ENCODE measurements around the gene NCOA3.

NCOA3 gene

GRCh38 chr20:47566269-47566668 lies 64.6 kb downstream of the NCOA3 start:
- Histone ChIP-seq H3K18ac (ENCODE audit: low read depth in 1 of 2, low read length in 2 of 2) (peak overlapping the region in 1 of 2 experiments; percentile 70), H2AFZ (ENCODE audit: low read depth, low read length) (no peak overlapping the region), H3K14ac (ENCODE audit: low read length in 2 of 2) (no peak overlapping the region), H3K4me1 (ENCODE audit: control insufficient read depth, insufficient read depth, low read depth, low read length) (peaks cover 12% of the 10 kb centered on the region), H3K9ac (ENCODE audit: low read length) (no peak overlapping the region), H2BK5ac (ENCODE audit: low read depth, low read length, poor library complexity, severe bottlenecking) (no peak overlapping the region), H4K8ac (ENCODE audit: low read length) (no peak overlapping the region), H3K27me3 (ENCODE audit: control insufficient read depth in 1 of 2, insufficient read depth in 1 of 2, low read length in 2 of 2) (no peaks in the 10 kb centered on the region), H3K4me2 (ENCODE audit: low read length, poor library complexity, severe bottlenecking) (no peak overlapping the region), H2BK12ac (ENCODE audit: low read length in 2 of 2) (peak overlapping the region in 1 of 2 experiments; percentile 84), H3K27ac (ENCODE audit: low read length, poor library complexity, severe bottlenecking) (no peak overlapping the region), H3K79me1 (replicated peaks; ENCODE audit: low read length, poor library complexity, severe bottlenecking) (peaks cover 21% of the 10 kb centered on the region), H3K4ac (ENCODE audit: low read depth in 1 of 2, low read length in 2 of 2) (no peak overlapping the region), H2AK5ac (ENCODE audit: low read length, severe bottlenecking) (no peak overlapping the region), H2BK15ac (ENCODE audit: low read depth, poor library complexity, severe bottlenecking) (no peak overlapping the region), H3K9me3 (ENCODE audit: control insufficient read depth, low read length) (peaks cover under 1% of the 10 kb centered on the region), H4K91ac (ENCODE audit: low read length) (no peak overlapping the region), H3K4me3 (ENCODE audit: insufficient read depth in 1 of 2, low read depth in 1 of 2, low read length in 2 of 2) (no peak overlapping the region), H3K36me3 (ENCODE audit: control insufficient read depth in 1 of 2, insufficient read depth in 2 of 2, low read depth in 1 of 2, low read length in 2 of 2) (peaks cover 3% of the 10 kb centered on the region in 2 experiments), H3K23ac (ENCODE audit: low read length in 2 of 2) (no peak overlapping the region), H2BK120ac (ENCODE audit: low read depth, low read length) (no peak overlapping the region)
- no peak for DNase-seq
- WGBS, result 98% methylated on average over 3 of the region's 5 CpGs

- Histone ChIP-seq H3K23ac (ENCODE audit: low read length in 2 of 2) (no peak overlapping the region), H2BK120ac (ENCODE audit: low read depth, low read length) (no peak overlapping the region), H3K18ac (ENCODE audit: low read depth in 1 of 2, low read length in 2 of 2) (no peak overlapping the region), H3K36me3 (ENCODE audit: control insufficient read depth in 1 of 2, insufficient read depth in 2 of 2, low read depth in 1 of 2, low read length in 2 of 2) (peaks cover 6 to 11% of the 10 kb centered on the region in 2 experiments), H2AK5ac (ENCODE audit: low read length, severe bottlenecking) (no peak overlapping the region), H2BK5ac (ENCODE audit: low read depth, low read length, poor library complexity, severe bottlenecking) (no peak overlapping the region), H3K4me3 (ENCODE audit: insufficient read depth in 1 of 2, low read depth in 1 of 2, low read length in 2 of 2) (no peak overlapping the region), H3K79me1 (replicated peaks; ENCODE audit: low read length, poor library complexity, severe bottlenecking) (peaks cover 29% of the 10 kb centered on the region), H3K9ac (ENCODE audit: low read length) (no peak overlapping the region), H3K9me3 (ENCODE audit: control insufficient read depth, low read length) (peaks cover 5% of the 10 kb centered on the region), H3K27ac (ENCODE audit: low read length, poor library complexity, severe bottlenecking) (peak overlapping the region; percentile 27), H3K4me1 (ENCODE audit: control insufficient read depth, insufficient read depth, low read depth, low read length) (peaks cover 12% of the 10 kb centered on the region), H2BK15ac (ENCODE audit: low read depth, poor library complexity, severe bottlenecking) (no peak overlapping the region), H4K8ac (ENCODE audit: low read length) (no peak overlapping the region), H3K4me2 (ENCODE audit: low read length, poor library complexity, severe bottlenecking) (no peak overlapping the region), H2BK12ac (ENCODE audit: low read length in 2 of 2) (no peak overlapping the region), H3K4ac (ENCODE audit: low read depth in 1 of 2, low read length in 2 of 2) (no peak overlapping the region), H2AFZ (ENCODE audit: low read depth, low read length) (no peak overlapping the region), H3K14ac (ENCODE audit: low read length in 2 of 2) (no peak overlapping the region), H3K27me3 (ENCODE audit: control insufficient read depth in 1 of 2, insufficient read depth in 1 of 2, low read length in 2 of 2) (no peaks in the 10 kb centered on the region), H4K91ac (ENCODE audit: low read length) (no peak overlapping the region)
- DNase-seq, result peak; percentile 94
- WGBS, result 16% methylated on average over 2 of the region's 2 CpGs
These were observed 66.3 kb downstream of the NCOA3 start for GRCh38 chr20:47568019-47568418.

GRCh38 chr20:47568837-47569410 lies 67.2 kb downstream of the NCOA3 start:
- peak overlapping the region in 1 of 2 experiments; percentile 5 for H3K18ac ChIP-seq (ENCODE audit: low read depth in 1 of 2, low read length in 2 of 2)
- H2AFZ ChIP-seq (ENCODE audit: low read depth, low read length), result no peak overlapping the region
- DNase-seq, result no peak
- H3K9me3 ChIP-seq (ENCODE audit: control insufficient read depth, low read length), result peaks cover 5% of the 10 kb centered on the region
- no peak overlapping the region for H2AK5ac ChIP-seq (ENCODE audit: low read length, severe bottlenecking)
- H3K4ac ChIP-seq (ENCODE audit: low read depth in 1 of 2, low read length in 2 of 2), result peak overlapping the region in 1 of 2 experiments; percentile 32
- no peak overlapping the region for H3K4me2 ChIP-seq (ENCODE audit: low read length, poor library complexity, severe bottlenecking)
- H3K4me3 ChIP-seq (ENCODE audit: insufficient read depth in 1 of 2, low read depth in 1 of 2, low read length in 2 of 2), result no peak overlapping the region
- H3K23ac ChIP-seq (ENCODE audit: low read length in 2 of 2), result no peak overlapping the region
- H3K79me1 ChIP-seq (replicated peaks; ENCODE audit: low read length, poor library complexity, severe bottlenecking), result peaks cover 36% of the 10 kb centered on the region
- peaks cover 6 to 11% of the 10 kb centered on the region in 2 experiments for H3K36me3 ChIP-seq (ENCODE audit: control insufficient read depth in 1 of 2, insufficient read depth in 2 of 2, low read depth in 1 of 2, low read length in 2 of 2)
- no peak overlapping the region for H4K8ac ChIP-seq (ENCODE audit: low read length)
- H3K27ac ChIP-seq (ENCODE audit: low read length, poor library complexity, severe bottlenecking), result no peak overlapping the region
- no peak overlapping the region for H4K91ac ChIP-seq (ENCODE audit: low read length)
- no peak overlapping the region for H2BK120ac ChIP-seq (ENCODE audit: low read depth, low read length)
- H3K9ac ChIP-seq (ENCODE audit: low read length), result no peak overlapping the region
- no peak overlapping the region for H2BK15ac ChIP-seq (ENCODE audit: low read depth, poor library complexity, severe bottlenecking)
- H2BK5ac ChIP-seq (ENCODE audit: low read depth, low read length, poor library complexity, severe bottlenecking), result no peak overlapping the region
- H2BK12ac ChIP-seq (ENCODE audit: low read length in 2 of 2), result no peak overlapping the region
- H3K14ac ChIP-seq (ENCODE audit: low read length in 2 of 2), result no peak overlapping the region
- no peaks in the 10 kb centered on the region for H3K27me3 ChIP-seq (ENCODE audit: control insufficient read depth in 1 of 2, insufficient read depth in 1 of 2, low read length in 2 of 2)
- H3K4me1 ChIP-seq (ENCODE audit: control insufficient read depth, insufficient read depth, low read depth, low read length), result peaks cover 12% of the 10 kb centered on the region
- 97% methylated on average over 5 of the region's 6 CpGs for WGBS

DNA sequence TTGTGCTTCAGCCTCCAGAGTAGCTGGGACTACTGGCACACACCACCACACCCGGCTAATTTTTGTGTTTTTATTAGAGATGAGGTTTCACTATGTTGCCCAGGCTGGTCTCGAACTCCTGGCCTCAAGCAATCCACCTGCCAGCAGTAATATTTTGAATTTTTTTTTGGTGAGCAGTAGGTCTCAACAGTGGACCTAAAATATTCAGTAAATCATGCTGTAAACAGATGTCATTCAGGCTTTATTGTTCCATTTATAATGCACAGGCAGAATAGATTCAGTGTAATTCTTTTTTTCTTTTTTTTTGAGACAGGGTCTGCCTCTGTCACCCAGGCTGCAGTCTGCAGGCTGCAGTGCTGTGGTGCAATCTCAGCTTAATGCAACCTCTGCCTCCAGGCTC lies 69.7 kb downstream of the NCOA3 start:
- H4K8ac ChIP-seq (ENCODE audit: low read length), result no peak overlapping the region
- no peak overlapping the region for H3K9ac ChIP-seq (ENCODE audit: low read length)
- no peak overlapping the region for H3K4ac ChIP-seq (ENCODE audit: low read depth in 1 of 2, low read length in 2 of 2)
- no peak overlapping the region for H3K14ac ChIP-seq (ENCODE audit: low read length in 2 of 2)
- H2AFZ ChIP-seq (ENCODE audit: low read depth, low read length), result no peak overlapping the region
- no peak overlapping the region for H2BK5ac ChIP-seq (ENCODE audit: low read depth, low read length, poor library complexity, severe bottlenecking)
- no peak overlapping the region for H2BK120ac ChIP-seq (ENCODE audit: low read depth, low read length)
- no peak overlapping the region for H3K18ac ChIP-seq (ENCODE audit: low read depth in 1 of 2, low read length in 2 of 2)
- H3K27me3 ChIP-seq (ENCODE audit: control insufficient read depth in 1 of 2, insufficient read depth in 1 of 2, low read length in 2 of 2), result no peaks in the 10 kb centered on the region
- no peak overlapping the region for H2AK5ac ChIP-seq (ENCODE audit: low read length, severe bottlenecking)
- no peak overlapping the region for H2BK15ac ChIP-seq (ENCODE audit: low read depth, poor library complexity, severe bottlenecking)
- H4K91ac ChIP-seq (ENCODE audit: low read length), result no peak overlapping the region
- H3K36me3 ChIP-seq (ENCODE audit: control insufficient read depth in 1 of 2, insufficient read depth in 2 of 2, low read depth in 1 of 2, low read length in 2 of 2), result peaks cover 6 to 11% of the 10 kb centered on the region in 2 experiments
- H3K79me1 ChIP-seq (replicated peaks; ENCODE audit: low read length, poor library complexity, severe bottlenecking), result peaks cover 33% of the 10 kb centered on the region
- no peak overlapping the region for H3K27ac ChIP-seq (ENCODE audit: low read length, poor library complexity, severe bottlenecking)
- no peak overlapping the region for H3K4me3 ChIP-seq (ENCODE audit: insufficient read depth in 1 of 2, low read depth in 1 of 2, low read length in 2 of 2)
- H3K4me1 ChIP-seq (ENCODE audit: control insufficient read depth, insufficient read depth, low read depth, low read length), result peaks cover 4% of the 10 kb centered on the region
- no peak for DNase-seq
- peak overlapping the region in 1 of 2 experiments; percentile 39 for H2BK12ac ChIP-seq (ENCODE audit: low read length in 2 of 2)
- peaks cover 5% of the 10 kb centered on the region for H3K9me3 ChIP-seq (ENCODE audit: control insufficient read depth, low read length)
- WGBS, result 100% methylated on average over 1 of the region's 2 CpGs
- H3K23ac ChIP-seq (ENCODE audit: low read length in 2 of 2), result no peak overlapping the region
- no peak overlapping the region for H3K4me2 ChIP-seq (ENCODE audit: low read length, poor library complexity, severe bottlenecking)

All from mesenchymal stem cell (in vitro differentiated cells and primary cell).